Transverse colon (tissue), 4 donors: Measurements from ENCODE around the gene DHDH.

Source experiments
- EP300 ChIP-seq: sonication (generic); formaldehyde crosslinking; IDR thresholded peaks from one replicate; pipeline ENCODE4 v1.6.1; 2017; ENCODE audit warnings: antibody characterized with exemption, low read depth
- POLR2AphosphoS5 ChIP-seq, 3 donors: sonication (generic); formaldehyde crosslinking; IDR thresholded peaks; one replicate each; pipeline ENCODE4 v1.6.1; 2016; ENCODE audit warnings: antibody characterized with exemption in 3 of 3
- TF ChIP-seq, protein P1 (sequence below), 5 experiments: fragments of 200-600 bp in 3 of 5; fragments of 450-650 bp in 2 of 5; sonication (generic) in 3 of 5; IDR thresholded peaks; 1 replicate in 2 of 5; 2 replicates in 3 of 5; pipeline ENCODE4 v1.5.1; 2016 to 2017; ENCODE audit warnings: antibody characterized with exemption in 5 of 5, inconsistent platforms in 3 of 5, mild to moderate bottlenecking in 2 of 5, moderate library complexity in 1 of 5

DNA sequence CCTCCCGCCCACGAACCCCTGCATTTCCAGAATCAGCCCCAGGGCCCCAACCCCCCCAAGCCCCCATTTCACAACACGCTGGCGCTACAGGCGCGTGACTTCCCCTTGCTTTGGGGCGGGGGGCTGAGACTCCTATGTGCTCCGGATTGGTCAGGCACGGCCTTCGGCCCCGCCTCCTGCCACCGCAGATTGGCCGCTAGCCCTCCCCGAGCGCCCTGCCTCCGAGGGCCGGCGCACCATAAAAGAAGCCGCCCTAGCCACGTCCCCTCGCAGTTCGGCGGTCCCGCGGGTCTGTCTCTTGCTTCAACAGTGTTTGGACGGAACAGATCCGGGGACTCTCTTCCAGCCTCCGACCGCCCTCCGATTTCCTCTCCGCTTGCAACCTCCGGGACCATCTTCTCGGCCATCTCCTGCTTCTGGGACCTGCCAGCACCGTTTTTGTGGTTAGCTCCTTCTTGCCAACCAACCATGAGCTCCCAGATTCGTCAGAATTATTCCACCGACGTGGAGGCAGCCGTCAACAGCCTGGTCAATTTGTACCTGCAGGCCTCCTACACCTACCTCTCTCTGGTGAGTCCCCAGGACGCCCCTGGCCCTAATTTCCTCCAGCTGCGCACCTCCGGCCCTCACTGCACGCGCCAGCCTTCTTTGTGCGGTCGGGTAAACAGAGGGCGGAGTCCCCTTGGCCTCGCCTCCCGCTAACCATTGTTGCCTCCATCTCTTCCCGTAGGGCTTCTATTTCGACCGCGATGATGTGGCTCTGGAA lies 31.7 kb downstream of the DHDH start, which contains the start of gene FTL:
- TF ChIP-seq EP300 (no peak), POLR2AphosphoS5 (IDR thresholded peaks at IDR 0.05) (peak; percentile 100)
- TF ChIP-seq, protein P1, sequence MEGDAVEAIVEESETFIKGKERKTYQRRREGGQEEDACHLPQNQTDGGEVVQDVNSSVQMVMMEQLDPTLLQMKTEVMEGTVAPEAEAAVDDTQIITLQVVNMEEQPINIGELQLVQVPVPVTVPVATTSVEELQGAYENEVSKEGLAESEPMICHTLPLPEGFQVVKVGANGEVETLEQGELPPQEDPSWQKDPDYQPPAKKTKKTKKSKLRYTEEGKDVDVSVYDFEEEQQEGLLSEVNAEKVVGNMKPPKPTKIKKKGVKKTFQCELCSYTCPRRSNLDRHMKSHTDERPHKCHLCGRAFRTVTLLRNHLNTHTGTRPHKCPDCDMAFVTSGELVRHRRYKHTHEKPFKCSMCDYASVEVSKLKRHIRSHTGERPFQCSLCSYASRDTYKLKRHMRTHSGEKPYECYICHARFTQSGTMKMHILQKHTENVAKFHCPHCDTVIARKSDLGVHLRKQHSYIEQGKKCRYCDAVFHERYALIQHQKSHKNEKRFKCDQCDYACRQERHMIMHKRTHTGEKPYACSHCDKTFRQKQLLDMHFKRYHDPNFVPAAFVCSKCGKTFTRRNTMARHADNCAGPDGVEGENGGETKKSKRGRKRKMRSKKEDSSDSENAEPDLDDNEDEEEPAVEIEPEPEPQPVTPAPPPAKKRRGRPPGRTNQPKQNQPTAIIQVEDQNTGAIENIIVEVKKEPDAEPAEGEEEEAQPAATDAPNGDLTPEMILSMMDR (IDR thresholded peaks at IDR 0.05), result no peak
